WTC11 (cell line): ENCODE results near the gene NLRC5. TPM values are rescaled to one million over a fixed set of nuclear protein-coding genes. Genes with fewer than 3 reads are reported as not detected.

ENCODE experiments used
- ATAC-seq: fragments of 200-7000 bp; cut with Tn5 transposase; 2 replicates; pipeline ENCODE4 v1.10.0; 2021; ENCODE audit warnings: mild to moderate bottlenecking, moderate library complexity
- CTCF ChIA-PET: fragments of 300-600 bp; sonication (Branson Sonifier 250); formaldehyde crosslinking; loops from one replicate; lab custom pipeline; 2021; ENCODE audit warnings: antibody characterized with exemption; lab: Charles Lee
- POLR2A ChIA-PET: fragments of 350-600 bp; sonication (Branson Sonifier 250); formaldehyde crosslinking; loops from one replicate; lab custom pipeline; 2021; ENCODE audit warnings: antibody characterized with exemption; lab: Charles Lee
- DNase-seq: peaks from one replicate; pipeline ENCODE4 v3.0.0; 2021; ENCODE audit warnings: low spot score
- H3K27ac Mint-ChIP-seq: 2 replicates; pipeline ENCODE4 v1.8.0; 2021; ENCODE audit warnings: mixed read lengths
- H3K27me3 Mint-ChIP-seq: 2 replicates; pipeline ENCODE4 v1.8.0; 2021; ENCODE audit warnings: low read depth, mild to moderate bottlenecking, moderate library complexity, mixed read lengths
- H3K36me3 Mint-ChIP-seq: 2 replicates; pipeline ENCODE4 v1.8.0; 2021; ENCODE audit warnings: mixed read lengths
- H3K4me1 Mint-ChIP-seq: 2 replicates; pipeline ENCODE4 v1.8.0; 2022; ENCODE audit warnings: mixed read lengths
- H3K4me3 Mint-ChIP-seq: 2 replicates; pipeline ENCODE4 v1.8.0; 2021; ENCODE audit warnings: mild to moderate bottlenecking, moderate library complexity, mixed read lengths
- H3K9me3 Mint-ChIP-seq: 2 replicates; pipeline ENCODE4 v1.8.0; 2021; ENCODE audit warnings: mixed read lengths
- CBFB ChIP-seq: sonication (generic); formaldehyde crosslinking; IDR thresholded peaks from 2 replicates; pipeline ENCODE4 v1.8.1; 2022; ENCODE audit warnings: mild to moderate bottlenecking, low read depth, missing genetic modification reagents
- ELF4 ChIP-seq: sonication (generic); formaldehyde crosslinking; IDR thresholded peaks from 2 replicates; pipeline ENCODE4 v1.8.1; 2022; ENCODE audit warnings: low read depth, mild to moderate bottlenecking, moderate library complexity, missing genetic modification reagents
- GRHL2 ChIP-seq: fragments of 250-450 bp; sonication (Bioruptor Pico); IDR thresholded peaks from 2 replicates; pipeline ENCODE4 v1.8.0; 2022; ENCODE audit warnings: mild to moderate bottlenecking, moderate library complexity; ENCODE audit not compliant: insufficient replicate concordance, severe bottlenecking
- PRRX2 ChIP-seq: fragments of 250-450 bp; sonication (Bioruptor Pico); IDR thresholded peaks from 2 replicates; pipeline ENCODE4 v1.8.0; 2021; ENCODE audit warnings: mild to moderate bottlenecking
- SMAD3 ChIP-seq: sonication (generic); formaldehyde crosslinking; IDR thresholded peaks from 2 replicates; pipeline ENCODE4 v1.8.0; 2022; ENCODE audit warnings: missing genetic modification reagents, mild to moderate bottlenecking, borderline replicate concordance
- ZNF396 ChIP-seq: fragments of 250-450 bp; sonication (Bioruptor Pico); IDR thresholded peaks from 2 replicates; pipeline ENCODE4 v1.8.0; 2021; ENCODE audit warnings: mild to moderate bottlenecking, moderate library complexity, borderline replicate concordance
- ZNF416 ChIP-seq: fragments of 250-450 bp; sonication (Bioruptor Pico); IDR thresholded peaks from 2 replicates; pipeline ENCODE4 v1.9.0; 2021; ENCODE audit warnings: mild to moderate bottlenecking, inconsistent platforms
- total RNA-seq: library from RNA; stranded (reverse); gene quantifications from 3 replicates; pipeline ENCODE4 v1.2.3, GENCODE V29; 2021
- TF ChIP-seq, protein P1 (sequence below): sonication (generic); formaldehyde crosslinking; IDR thresholded peaks from 2 replicates; pipeline ENCODE4 v1.8.1; 2023; ENCODE audit warnings: mild to moderate bottlenecking, missing genetic modification reagents
- TF ChIP-seq, protein P2 (sequence below): fragments of 250-450 bp; sonication (Bioruptor Pico); IDR thresholded peaks from 2 replicates; pipeline ENCODE4 v2.1.2; 2022; ENCODE audit warnings: mild to moderate bottlenecking, moderate library complexity
- TF ChIP-seq, protein P3 (sequence below): fragments of 250-450 bp; sonication (Bioruptor Pico); IDR thresholded peaks from 2 replicates; pipeline ENCODE4 v1.9.0; 2021; ENCODE audit warnings: mild to moderate bottlenecking
- TF ChIP-seq, protein P4 (sequence below): sonication (generic); formaldehyde crosslinking; IDR thresholded peaks from 2 replicates; pipeline ENCODE4 v1.8.1; 2023; ENCODE audit warnings: mild to moderate bottlenecking, moderate library complexity, missing genetic modification reagents
- TF ChIP-seq, protein P5 (sequence below): sonication (generic); formaldehyde crosslinking; IDR thresholded peaks from 2 replicates; pipeline ENCODE4 v1.8.1; 2023; ENCODE audit warnings: mild to moderate bottlenecking, missing genetic modification reagents
- TF ChIP-seq, protein P6 (sequence below): sonication (generic); formaldehyde crosslinking; IDR thresholded peaks from 2 replicates; pipeline ENCODE4 v1.8.1; 2022; ENCODE audit warnings: mild to moderate bottlenecking, moderate library complexity, missing genetic modification reagents
- TF ChIP-seq, protein P7 (sequence below): sonication (generic); formaldehyde crosslinking; IDR thresholded peaks from 2 replicates; pipeline ENCODE4 v1.8.0; 2022; ENCODE audit warnings: mild to moderate bottlenecking, missing genetic modification reagents

The NLRC5 gene
- total RNA-seq, 1 experiment from 2014 or later: 2.8 TPM

DNA sequence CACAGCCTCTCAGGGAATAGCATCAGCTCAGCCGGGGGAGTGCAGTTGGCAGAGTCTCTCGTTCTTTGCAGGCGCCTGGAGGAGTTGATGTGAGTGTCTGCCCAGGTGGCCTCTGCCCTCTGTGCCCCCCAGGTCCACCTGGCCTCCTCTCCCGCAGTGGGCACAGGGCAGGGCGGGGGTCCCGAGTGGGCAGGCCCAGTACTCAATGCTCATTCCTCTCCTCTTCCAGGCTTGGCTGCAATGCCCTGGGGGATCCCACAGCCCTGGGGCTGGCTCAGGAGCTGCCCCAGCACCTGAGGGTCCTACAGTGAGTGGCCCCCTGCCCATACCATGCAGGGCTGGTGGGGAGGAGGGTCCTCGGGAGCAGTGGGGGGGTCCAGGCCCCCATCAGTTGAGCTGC, 88.4 kb downstream of the NLRC5 start:
- ATAC-seq: no peak

More for the DNA sequence above, 88.4 kb downstream of the NLRC5 start:
- Mint-ChIP-seq H3K27ac (no peak overlapping the region), H3K36me3 (no peaks in the 10 kb centered on the region), H3K9me3 (0 out of 2 replicates have a peak, but pooled peaks cover 4% of the 10 kb centered on the region), H3K4me3 (no peak overlapping the region), H3K4me1 (peaks cover 19% of the 10 kb centered on the region), H3K27me3 (peaks cover 19% of the 10 kb centered on the region)
- DNase-seq: no peak
- TF ChIP-seq, protein P1, sequence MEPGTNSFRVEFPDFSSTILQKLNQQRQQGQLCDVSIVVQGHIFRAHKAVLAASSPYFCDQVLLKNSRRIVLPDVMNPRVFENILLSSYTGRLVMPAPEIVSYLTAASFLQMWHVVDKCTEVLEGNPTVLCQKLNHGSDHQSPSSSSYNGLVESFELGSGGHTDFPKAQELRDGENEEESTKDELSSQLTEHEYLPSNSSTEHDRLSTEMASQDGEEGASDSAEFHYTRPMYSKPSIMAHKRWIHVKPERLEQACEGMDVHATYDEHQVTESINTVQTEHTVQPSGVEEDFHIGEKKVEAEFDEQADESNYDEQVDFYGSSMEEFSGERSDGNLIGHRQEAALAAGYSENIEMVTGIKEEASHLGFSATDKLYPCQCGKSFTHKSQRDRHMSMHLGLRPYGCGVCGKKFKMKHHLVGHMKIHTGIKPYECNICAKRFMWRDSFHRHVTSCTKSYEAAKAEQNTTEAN: no peak
- no peak for TF ChIP-seq PRRX2 (CRISPR knock-in tag)
- TF ChIP-seq CBFB (CRISPR knock-in tag): no peak
- no peak for TF ChIP-seq ELF4 (CRISPR knock-in tag)
- TF ChIP-seq, protein P2, sequence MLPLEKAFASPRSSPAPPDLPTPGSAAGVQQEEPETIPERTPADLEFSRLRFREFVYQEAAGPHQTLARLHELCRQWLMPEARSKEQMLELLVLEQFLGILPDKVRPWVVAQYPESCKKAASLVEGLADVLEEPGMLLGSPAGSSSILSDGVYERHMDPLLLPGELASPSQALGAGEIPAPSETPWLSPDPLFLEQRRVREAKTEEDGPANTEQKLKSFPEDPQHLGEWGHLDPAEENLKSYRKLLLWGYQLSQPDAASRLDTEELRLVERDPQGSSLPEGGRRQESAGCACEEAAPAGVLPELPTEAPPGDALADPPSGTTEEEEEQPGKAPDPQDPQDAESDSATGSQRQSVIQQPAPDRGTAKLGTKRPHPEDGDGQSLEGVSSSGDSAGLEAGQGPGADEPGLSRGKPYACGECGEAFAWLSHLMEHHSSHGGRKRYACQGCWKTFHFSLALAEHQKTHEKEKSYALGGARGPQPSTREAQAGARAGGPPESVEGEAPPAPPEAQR (CRISPR knock-in tag): no peak
- TF ChIP-seq SMAD3: no peak
- TF ChIP-seq, protein P3, sequence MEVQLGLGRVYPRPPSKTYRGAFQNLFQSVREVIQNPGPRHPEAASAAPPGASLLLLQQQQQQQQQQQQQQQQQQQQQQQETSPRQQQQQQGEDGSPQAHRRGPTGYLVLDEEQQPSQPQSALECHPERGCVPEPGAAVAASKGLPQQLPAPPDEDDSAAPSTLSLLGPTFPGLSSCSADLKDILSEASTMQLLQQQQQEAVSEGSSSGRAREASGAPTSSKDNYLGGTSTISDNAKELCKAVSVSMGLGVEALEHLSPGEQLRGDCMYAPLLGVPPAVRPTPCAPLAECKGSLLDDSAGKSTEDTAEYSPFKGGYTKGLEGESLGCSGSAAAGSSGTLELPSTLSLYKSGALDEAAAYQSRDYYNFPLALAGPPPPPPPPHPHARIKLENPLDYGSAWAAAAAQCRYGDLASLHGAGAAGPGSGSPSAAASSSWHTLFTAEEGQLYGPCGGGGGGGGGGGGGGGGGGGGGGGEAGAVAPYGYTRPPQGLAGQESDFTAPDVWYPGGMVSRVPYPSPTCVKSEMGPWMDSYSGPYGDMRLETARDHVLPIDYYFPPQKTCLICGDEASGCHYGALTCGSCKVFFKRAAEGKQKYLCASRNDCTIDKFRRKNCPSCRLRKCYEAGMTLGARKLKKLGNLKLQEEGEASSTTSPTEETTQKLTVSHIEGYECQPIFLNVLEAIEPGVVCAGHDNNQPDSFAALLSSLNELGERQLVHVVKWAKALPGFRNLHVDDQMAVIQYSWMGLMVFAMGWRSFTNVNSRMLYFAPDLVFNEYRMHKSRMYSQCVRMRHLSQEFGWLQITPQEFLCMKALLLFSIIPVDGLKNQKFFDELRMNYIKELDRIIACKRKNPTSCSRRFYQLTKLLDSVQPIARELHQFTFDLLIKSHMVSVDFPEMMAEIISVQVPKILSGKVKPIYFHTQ (CRISPR knock-in tag): no peak
- TF ChIP-seq, protein P4, sequence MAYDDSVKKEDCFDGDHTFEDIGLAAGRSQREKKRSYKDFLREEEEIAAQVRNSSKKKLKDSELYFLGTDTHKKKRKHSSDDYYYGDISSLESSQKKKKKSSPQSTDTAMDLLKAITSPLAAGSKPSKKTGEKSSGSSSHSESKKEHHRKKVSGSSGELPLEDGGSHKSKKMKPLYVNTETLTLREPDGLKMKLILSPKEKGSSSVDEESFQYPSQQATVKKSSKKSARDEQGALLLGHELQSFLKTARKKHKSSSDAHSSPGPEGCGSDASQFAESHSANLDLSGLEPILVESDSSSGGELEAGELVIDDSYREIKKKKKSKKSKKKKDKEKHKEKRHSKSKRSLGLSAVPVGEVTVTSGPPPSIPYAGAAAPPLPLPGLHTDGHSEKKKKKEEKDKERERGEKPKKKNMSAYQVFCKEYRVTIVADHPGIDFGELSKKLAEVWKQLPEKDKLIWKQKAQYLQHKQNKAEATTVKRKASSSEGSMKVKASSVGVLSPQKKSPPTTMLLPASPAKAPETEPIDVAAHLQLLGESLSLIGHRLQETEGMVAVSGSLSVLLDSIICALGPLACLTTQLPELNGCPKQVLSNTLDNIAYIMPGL (CRISPR knock-in tag): no peak
- TF ChIP-seq, protein P5, sequence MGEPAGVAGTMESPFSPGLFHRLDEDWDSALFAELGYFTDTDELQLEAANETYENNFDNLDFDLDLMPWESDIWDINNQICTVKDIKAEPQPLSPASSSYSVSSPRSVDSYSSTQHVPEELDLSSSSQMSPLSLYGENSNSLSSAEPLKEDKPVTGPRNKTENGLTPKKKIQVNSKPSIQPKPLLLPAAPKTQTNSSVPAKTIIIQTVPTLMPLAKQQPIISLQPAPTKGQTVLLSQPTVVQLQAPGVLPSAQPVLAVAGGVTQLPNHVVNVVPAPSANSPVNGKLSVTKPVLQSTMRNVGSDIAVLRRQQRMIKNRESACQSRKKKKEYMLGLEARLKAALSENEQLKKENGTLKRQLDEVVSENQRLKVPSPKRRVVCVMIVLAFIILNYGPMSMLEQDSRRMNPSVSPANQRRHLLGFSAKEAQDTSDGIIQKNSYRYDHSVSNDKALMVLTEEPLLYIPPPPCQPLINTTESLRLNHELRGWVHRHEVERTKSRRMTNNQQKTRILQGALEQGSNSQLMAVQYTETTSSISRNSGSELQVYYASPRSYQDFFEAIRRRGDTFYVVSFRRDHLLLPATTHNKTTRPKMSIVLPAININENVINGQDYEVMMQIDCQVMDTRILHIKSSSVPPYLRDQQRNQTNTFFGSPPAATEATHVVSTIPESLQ: no peak
- TF ChIP-seq, protein P6, sequence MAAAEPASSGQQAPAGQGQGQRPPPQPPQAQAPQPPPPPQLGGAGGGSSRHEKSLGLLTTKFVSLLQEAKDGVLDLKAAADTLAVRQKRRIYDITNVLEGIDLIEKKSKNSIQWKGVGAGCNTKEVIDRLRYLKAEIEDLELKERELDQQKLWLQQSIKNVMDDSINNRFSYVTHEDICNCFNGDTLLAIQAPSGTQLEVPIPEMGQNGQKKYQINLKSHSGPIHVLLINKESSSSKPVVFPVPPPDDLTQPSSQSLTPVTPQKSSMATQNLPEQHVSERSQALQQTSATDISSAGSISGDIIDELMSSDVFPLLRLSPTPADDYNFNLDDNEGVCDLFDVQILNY (CRISPR knock-in tag): no peak
- no peak for TF ChIP-seq ZNF416 (CRISPR knock-in tag)
- TF ChIP-seq ZNF396: no peak
- TF ChIP-seq, protein P7, sequence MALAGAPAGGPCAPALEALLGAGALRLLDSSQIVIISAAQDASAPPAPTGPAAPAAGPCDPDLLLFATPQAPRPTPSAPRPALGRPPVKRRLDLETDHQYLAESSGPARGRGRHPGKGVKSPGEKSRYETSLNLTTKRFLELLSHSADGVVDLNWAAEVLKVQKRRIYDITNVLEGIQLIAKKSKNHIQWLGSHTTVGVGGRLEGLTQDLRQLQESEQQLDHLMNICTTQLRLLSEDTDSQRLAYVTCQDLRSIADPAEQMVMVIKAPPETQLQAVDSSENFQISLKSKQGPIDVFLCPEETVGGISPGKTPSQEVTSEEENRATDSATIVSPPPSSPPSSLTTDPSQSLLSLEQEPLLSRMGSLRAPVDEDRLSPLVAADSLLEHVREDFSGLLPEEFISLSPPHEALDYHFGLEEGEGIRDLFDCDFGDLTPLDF (CRISPR knock-in tag): no peak
- no peak for TF ChIP-seq GRHL2 (CRISPR knock-in tag)
- ChIA-PET CTCF (interaction anchor here (1.4 to 3.5 kb wide), 2 partner anchors 14 to 68 kb away, joined by 4 to 20 read pairs; partner anchors contain the start of gene CPNE2), POLR2A (no interaction called here)
